ENCODE data around the gene C15orf61.

C15orf61 gene

DNA sequence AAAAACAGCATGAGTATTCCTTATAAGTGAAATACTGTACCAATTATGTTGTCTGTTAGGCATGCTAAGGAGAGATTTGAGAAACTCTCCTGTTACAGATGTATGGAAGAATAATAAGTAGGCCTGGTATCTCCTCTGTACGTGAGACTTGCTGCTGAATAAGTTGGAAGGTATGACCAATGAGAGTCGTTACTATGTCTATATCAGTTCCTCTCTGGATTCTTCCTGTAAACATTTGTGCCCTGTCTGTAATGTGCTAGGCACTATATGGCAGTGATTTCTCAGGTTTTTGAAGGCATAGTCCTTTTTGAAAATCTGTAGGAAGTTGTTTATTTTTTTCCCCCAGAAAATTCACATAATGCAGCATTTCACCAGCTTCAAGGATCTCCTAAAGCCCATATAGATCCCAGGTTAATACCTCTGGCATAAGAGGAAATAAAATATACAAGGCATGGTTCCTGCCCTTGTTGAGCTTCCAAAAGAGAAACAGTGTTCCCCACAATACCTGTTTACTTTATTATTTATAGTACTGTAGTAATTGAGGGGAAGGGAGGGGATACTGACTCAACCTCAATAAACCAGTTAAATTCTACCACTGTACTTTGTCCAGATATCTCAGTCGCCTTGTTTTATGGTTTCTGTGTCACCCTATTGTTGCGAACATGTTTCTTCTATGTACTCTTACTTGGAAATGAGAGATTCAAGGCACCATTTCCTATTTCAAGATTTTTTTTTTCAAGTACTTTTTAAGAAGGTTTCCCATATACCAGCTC, 50.1 kb downstream of the C15orf61 start:
- no peak overlapping the region for H3K4me3 ChIP-seq (ENCODE audit: low read length)
- TF ChIP-seq CTCF (conservative IDR thresholded peaks at IDR 0.05; ENCODE audit: low read length) = no peak
- no peak for DNase-seq (ENCODE audit: low read depth)

- TF ChIP-seq CTCF (conservative IDR thresholded peaks at IDR 0.05; ENCODE audit: low read length) = no peak
- H3K4me3 ChIP-seq (ENCODE audit: low read length) = no peak overlapping the region
- no peak for DNase-seq (ENCODE audit: low read depth)
Measured at GRCh38 chr15:67571648-67572415, 50.9 kb downstream of the C15orf61 start.

- no peak overlapping the region for H3K4me3 ChIP-seq (ENCODE audit: low read length)
- no peak for TF ChIP-seq CTCF (conservative IDR thresholded peaks at IDR 0.05; ENCODE audit: low read length)
- no peak for DNase-seq (ENCODE audit: low read depth)
Measured at GRCh38 chr15:67573194-67573593, 52.3 kb downstream of the C15orf61 start.

- TF ChIP-seq CTCF (conservative IDR thresholded peaks at IDR 0.05; ENCODE audit: low read length) = no peak
- DNase-seq (ENCODE audit: low read depth) = peak; percentile 6
- no peak overlapping the region for H3K4me3 ChIP-seq (ENCODE audit: low read length)
Measured at GRCh38 chr15:67575039-67575502, 54.1 kb downstream of the C15orf61 start.

DNA sequence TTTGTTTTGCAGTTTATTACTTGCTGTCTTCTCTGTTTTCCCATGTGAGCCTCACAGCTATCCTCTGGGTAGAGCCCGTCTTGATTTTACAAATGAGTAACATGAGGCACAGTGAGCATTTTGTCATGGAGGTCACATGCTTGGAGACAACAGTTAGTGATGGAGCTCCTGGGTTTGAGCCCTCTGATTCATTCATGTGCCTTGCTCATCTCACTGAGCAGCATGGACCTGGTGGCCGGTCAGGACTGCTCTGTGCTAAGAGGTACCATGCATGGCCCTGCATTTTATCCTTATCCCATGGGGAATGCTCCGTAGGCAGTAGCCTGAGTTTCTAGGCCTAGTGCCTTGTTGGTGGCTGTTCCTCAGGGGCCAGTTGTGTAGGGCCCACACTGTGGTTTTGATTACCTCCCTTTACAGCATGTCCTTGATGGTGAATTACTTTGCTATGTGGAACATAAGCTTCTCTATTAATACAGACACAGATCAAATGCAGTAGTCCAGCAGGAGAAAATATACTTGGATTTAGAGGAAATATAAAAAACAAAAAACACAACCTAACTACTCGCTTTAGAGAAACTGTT, 57.2 kb downstream of the C15orf61 start:
- H3K4me3 ChIP-seq (ENCODE audit: low read length) = no peak overlapping the region
- no peak for TF ChIP-seq CTCF (conservative IDR thresholded peaks at IDR 0.05; ENCODE audit: low read length)
- no peak for DNase-seq (ENCODE audit: low read depth)

DNA sequence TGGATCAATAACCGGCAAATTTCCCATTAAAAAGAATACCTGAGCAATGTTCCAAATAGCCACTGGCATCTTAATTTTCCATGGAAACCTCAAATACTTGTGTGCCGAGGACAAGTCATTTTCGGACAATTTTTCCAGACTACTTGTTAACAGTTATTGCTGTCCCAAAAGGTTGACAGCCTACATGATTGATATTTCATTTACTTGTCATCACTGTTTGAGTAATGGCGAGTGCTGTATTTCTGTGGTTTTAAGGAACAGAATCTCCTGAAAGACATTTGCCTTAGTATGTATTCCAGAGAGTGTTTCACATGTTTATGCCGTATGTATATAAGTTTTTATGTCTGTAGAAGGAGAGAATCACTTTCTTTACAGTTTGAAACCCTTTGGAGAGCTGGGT, 58.2 kb downstream of the C15orf61 start:
- TF ChIP-seq CTCF (conservative IDR thresholded peaks at IDR 0.05; ENCODE audit: low read length) = no peak
- DNase-seq (ENCODE audit: low read depth) = no peak
- no peak overlapping the region for H3K4me3 ChIP-seq (ENCODE audit: low read length)

All from AG10803 (cell line).